ENCODE data around the gene TLK1. TPM values are rescaled to one million over a fixed set of nuclear protein-coding genes. Genes with fewer than 3 reads are reported as not detected.

The TLK1 gene
- total RNA-seq, 4 donors from 2014 or later, result 24.9 to 60.4 (median 38.3) TPM

DNA sequence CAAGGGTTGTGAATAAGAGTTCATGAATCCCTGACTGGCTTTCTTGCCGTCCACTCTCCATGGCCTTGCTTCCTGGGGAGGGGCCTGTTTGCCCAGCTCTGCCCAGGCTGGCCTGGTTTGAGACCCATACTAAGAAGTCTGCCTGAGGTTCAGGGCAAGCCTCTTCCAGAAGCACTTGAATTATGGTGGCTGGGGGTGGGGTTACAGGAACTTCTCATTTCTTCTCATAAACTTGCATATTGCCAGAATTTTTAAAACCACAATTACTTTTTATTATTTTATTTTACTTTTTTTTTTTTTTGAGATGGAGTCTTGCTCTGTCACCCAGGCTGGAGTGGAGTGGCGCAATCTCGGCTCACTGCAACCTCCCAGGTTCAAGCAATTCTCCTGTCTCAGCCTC is 189.6 kb downstream of the TLK1 start:
- DNase-seq (ENCODE audit: low spot score in 2 of 2), result no peak
- Histone ChIP-seq H3K27me3 (no peaks in the 10 kb centered on the region), H3K27ac (no peak overlapping the region), H3K36me3 (peaks cover 17% of the 10 kb centered on the region), H3K9me3 (no peaks in the 10 kb centered on the region), H3K4me1 (peaks cover 21% of the 10 kb centered on the region), H3K4me3 (no peak overlapping the region)
- TF ChIP-seq POLR2A (IDR thresholded peaks at IDR 0.05) (no peak), EP300 (IDR thresholded peaks at IDR 0.05) (no peak), CTCF (IDR thresholded peaks at IDR 0.05) (no peak)
- 84% methylated on average over 3 of the region's 3 CpGs for WGBS

DNA sequence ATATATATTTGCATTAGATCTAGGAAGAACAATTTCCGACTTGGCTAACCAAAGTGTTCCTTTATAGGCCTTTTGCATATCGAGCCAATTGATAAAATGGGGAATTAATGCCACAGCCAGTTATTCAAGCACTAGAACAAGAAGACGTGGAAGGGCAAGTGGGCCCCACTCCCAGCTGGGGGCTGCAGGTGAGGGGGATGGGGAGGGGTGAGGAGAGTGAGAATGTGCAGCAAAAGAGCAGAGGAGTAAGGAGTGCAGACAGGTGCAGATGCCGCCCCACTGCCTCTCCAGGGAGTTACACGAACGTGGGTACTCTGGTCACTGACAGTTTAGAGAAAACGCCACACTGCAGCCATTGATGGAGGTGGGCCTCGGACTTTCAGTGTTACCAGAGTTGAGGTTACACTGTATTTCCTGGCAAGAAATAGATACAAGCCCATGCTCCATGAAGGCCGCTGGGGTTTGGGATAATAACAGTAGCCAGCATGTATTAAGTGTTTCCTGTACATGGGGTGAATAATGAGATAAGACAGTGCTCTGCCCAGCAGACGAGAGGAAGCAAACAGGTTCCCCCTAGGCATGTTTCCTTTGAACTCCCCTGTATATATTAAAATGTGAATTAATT is 190.7 kb downstream of the TLK1 start:
- H3K36me3 ChIP-seq, result peaks cover 28% of the 10 kb centered on the region
- peaks cover 28% of the 10 kb centered on the region for H3K4me1 ChIP-seq
- 69% methylated on average over 10 of the region's 10 CpGs for WGBS
- no peak overlapping the region for H3K27ac ChIP-seq
- no peak overlapping the region for H3K4me3 ChIP-seq
- no peaks in the 10 kb centered on the region for H3K27me3 ChIP-seq
- DNase-seq (ENCODE audit: low spot score in 2 of 2), result no peak
- TF ChIP-seq CTCF (IDR thresholded peaks at IDR 0.05) (no peak), EP300 (IDR thresholded peaks at IDR 0.05) (no peak), POLR2AphosphoS5 (IDR thresholded peaks at IDR 0.05) (no peak), POLR2A (IDR thresholded peaks at IDR 0.05) (no peak)
- H3K9me3 ChIP-seq, result no peaks in the 10 kb centered on the region

GRCh38 chr2:170969030-170969429 is 191.7 kb downstream of the TLK1 start:
- TF ChIP-seq POLR2A (IDR thresholded peaks at IDR 0.05) (no peak), POLR2AphosphoS5 (IDR thresholded peaks at IDR 0.05) (no peak), EP300 (IDR thresholded peaks at IDR 0.05) (no peak), CTCF (IDR thresholded peaks at IDR 0.05) (no peak)
- no peak overlapping the region for H3K4me3 ChIP-seq
- H3K27ac ChIP-seq, result no peak overlapping the region
- no peaks in the 10 kb centered on the region for H3K27me3 ChIP-seq
- peaks cover 38% of the 10 kb centered on the region for H3K36me3 ChIP-seq
- H3K4me1 ChIP-seq, result peaks cover 21% of the 10 kb centered on the region
- WGBS, result 79% methylated on average over 2 of the region's 2 CpGs
- no peak for DNase-seq (ENCODE audit: low spot score in 2 of 2)
- H3K9me3 ChIP-seq, result no peaks in the 10 kb centered on the region

- 70% methylated on average over 12 of the region's 12 CpGs for WGBS
- Histone ChIP-seq H3K4me3 (no peak overlapping the region), H3K9me3 (no peaks in the 10 kb centered on the region), H3K36me3 (peaks cover 44% of the 10 kb centered on the region), H3K4me1 (peaks cover 18% of the 10 kb centered on the region), H3K27ac (no peak overlapping the region), H3K27me3 (no peaks in the 10 kb centered on the region)
- no peak for DNase-seq (ENCODE audit: low spot score in 2 of 2)
- TF ChIP-seq CTCF (IDR thresholded peaks at IDR 0.05) (no peak), EP300 (IDR thresholded peaks at IDR 0.05) (no peak), POLR2AphosphoS5 (IDR thresholded peaks at IDR 0.05) (no peak), POLR2A (IDR thresholded peaks at IDR 0.05) (no peak)
Measured at GRCh38 chr2:170968205-170969003, 192.3 kb downstream of the TLK1 start.

- DNase-seq (ENCODE audit: low spot score in 2 of 2), result no peak
- Histone ChIP-seq H3K4me3 (no peak overlapping the region), H3K27me3 (no peaks in the 10 kb centered on the region), H3K27ac (no peak overlapping the region), H3K36me3 (peaks cover 51% of the 10 kb centered on the region), H3K4me1 (peaks cover 11% of the 10 kb centered on the region), H3K9me3 (no peaks in the 10 kb centered on the region)
- WGBS, result 85% methylated on average over 5 of the region's 5 CpGs
- TF ChIP-seq POLR2A (IDR thresholded peaks at IDR 0.05), result no peak
- no peak for TF ChIP-seq CTCF (IDR thresholded peaks at IDR 0.05)
- no peak for TF ChIP-seq POLR2AphosphoS5 (IDR thresholded peaks at IDR 0.05)
- no peak for TF ChIP-seq EP300 (IDR thresholded peaks at IDR 0.05)
Measured at GRCh38 chr2:170967553-170967952, 193.1 kb downstream of the TLK1 start.
